SK-N-SH (cell line): Measurements from ENCODE around the gene CBFA2T2.

Experiments
- RCOR1 ChIP-seq: fragments of 150-350 bp; IDR thresholded peaks from 2 replicates; pipeline ENCODE4 v1.6.1; 2017; ENCODE audit warnings: antibody characterized with exemption, low read length
- TF ChIP-seq, protein P1 (sequence below): fragments of 200-600 bp; sonication (generic); IDR thresholded peaks from 2 replicates; pipeline ENCODE4 v1.6.1; 2017; ENCODE audit warnings: antibody characterized with exemption, mild to moderate bottlenecking, moderate library complexity
- TF ChIP-seq, protein P2 (sequence below): IDR thresholded peaks from 2 replicates; pipeline ENCODE4 v1.4.0; 2012; ENCODE audit warnings: low read depth

DNA sequence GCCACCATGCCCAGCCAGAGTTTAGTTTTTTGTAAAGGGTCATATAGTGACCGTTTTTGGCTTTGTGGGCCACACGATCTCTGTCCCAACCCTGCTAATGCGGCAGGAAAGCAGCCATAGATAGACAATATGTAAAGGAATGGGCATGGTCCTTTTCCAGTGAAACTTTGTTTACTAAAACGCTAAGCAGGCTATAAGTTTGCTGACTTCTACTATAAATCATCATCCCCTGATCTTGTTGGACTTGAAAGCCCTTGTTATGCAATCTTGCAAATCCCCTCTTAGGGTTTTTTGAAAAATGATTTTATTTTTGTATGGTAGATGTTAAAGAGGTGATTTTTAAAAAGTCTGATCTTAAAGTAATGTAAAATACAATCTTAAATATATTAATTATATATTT, 63.6 kb downstream of the CBFA2T2 start:
- TF ChIP-seq, protein P1, sequence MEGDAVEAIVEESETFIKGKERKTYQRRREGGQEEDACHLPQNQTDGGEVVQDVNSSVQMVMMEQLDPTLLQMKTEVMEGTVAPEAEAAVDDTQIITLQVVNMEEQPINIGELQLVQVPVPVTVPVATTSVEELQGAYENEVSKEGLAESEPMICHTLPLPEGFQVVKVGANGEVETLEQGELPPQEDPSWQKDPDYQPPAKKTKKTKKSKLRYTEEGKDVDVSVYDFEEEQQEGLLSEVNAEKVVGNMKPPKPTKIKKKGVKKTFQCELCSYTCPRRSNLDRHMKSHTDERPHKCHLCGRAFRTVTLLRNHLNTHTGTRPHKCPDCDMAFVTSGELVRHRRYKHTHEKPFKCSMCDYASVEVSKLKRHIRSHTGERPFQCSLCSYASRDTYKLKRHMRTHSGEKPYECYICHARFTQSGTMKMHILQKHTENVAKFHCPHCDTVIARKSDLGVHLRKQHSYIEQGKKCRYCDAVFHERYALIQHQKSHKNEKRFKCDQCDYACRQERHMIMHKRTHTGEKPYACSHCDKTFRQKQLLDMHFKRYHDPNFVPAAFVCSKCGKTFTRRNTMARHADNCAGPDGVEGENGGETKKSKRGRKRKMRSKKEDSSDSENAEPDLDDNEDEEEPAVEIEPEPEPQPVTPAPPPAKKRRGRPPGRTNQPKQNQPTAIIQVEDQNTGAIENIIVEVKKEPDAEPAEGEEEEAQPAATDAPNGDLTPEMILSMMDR = no peak
- no peak for TF ChIP-seq RCOR1
- TF ChIP-seq, protein P2, sequence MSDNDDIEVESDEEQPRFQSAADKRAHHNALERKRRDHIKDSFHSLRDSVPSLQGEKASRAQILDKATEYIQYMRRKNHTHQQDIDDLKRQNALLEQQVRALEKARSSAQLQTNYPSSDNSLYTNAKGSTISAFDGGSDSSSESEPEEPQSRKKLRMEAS = no peak
